WTC11 (cell line): ENCODE data around the gene UMODL1. TPM values are rescaled to one million over a fixed set of nuclear protein-coding genes. Genes with fewer than 3 reads are reported as not detected.
A peak's percentile ranks its signal among the peaks of the same experiment; 100 is the strongest.

Experiments
- ATAC-seq: fragments of 200-7000 bp; cut with Tn5 transposase; 2 replicates; pipeline ENCODE4 v1.10.0; 2021; ENCODE audit warnings: mild to moderate bottlenecking, moderate library complexity
- CTCF ChIA-PET: fragments of 300-600 bp; sonication (Branson Sonifier 250); formaldehyde crosslinking; loops from one replicate; lab custom pipeline; 2021; ENCODE audit warnings: antibody characterized with exemption; lab: Charles Lee
- POLR2A ChIA-PET: fragments of 350-600 bp; sonication (Branson Sonifier 250); formaldehyde crosslinking; loops from one replicate; lab custom pipeline; 2021; ENCODE audit warnings: antibody characterized with exemption; lab: Charles Lee
- DNase-seq: peaks from one replicate; pipeline ENCODE4 v3.0.0; 2021; ENCODE audit warnings: low spot score
- H3K27ac Mint-ChIP-seq: 2 replicates; pipeline ENCODE4 v1.8.0; 2021; ENCODE audit warnings: mixed read lengths
- H3K27me3 Mint-ChIP-seq: 2 replicates; pipeline ENCODE4 v1.8.0; 2021; ENCODE audit warnings: low read depth, mild to moderate bottlenecking, moderate library complexity, mixed read lengths
- H3K36me3 Mint-ChIP-seq: 2 replicates; pipeline ENCODE4 v1.8.0; 2021; ENCODE audit warnings: mixed read lengths
- H3K4me1 Mint-ChIP-seq: 2 replicates; pipeline ENCODE4 v1.8.0; 2022; ENCODE audit warnings: mixed read lengths
- H3K4me3 Mint-ChIP-seq: 2 replicates; pipeline ENCODE4 v1.8.0; 2021; ENCODE audit warnings: mild to moderate bottlenecking, moderate library complexity, mixed read lengths
- H3K9me3 Mint-ChIP-seq: 2 replicates; pipeline ENCODE4 v1.8.0; 2021; ENCODE audit warnings: mixed read lengths
- ATF2 ChIP-seq: sonication (generic); formaldehyde crosslinking; IDR thresholded peaks from 2 replicates; pipeline ENCODE4 v1.8.1; 2022; ENCODE audit warnings: low read depth, missing genetic modification reagents, borderline replicate concordance
- CREM ChIP-seq: sonication (generic); formaldehyde crosslinking; IDR thresholded peaks from 2 replicates; pipeline ENCODE4 v1.8.1; 2022; ENCODE audit warnings: mild to moderate bottlenecking, missing genetic modification reagents, moderate library complexity
- GABPB1 ChIP-seq: sonication (generic); formaldehyde crosslinking; IDR thresholded peaks from 2 replicates; pipeline ENCODE4 v1.8.1; 2023; ENCODE audit warnings: mild to moderate bottlenecking, missing genetic modification reagents
- GRHL2 ChIP-seq: fragments of 250-450 bp; sonication (Bioruptor Pico); IDR thresholded peaks from 2 replicates; pipeline ENCODE4 v1.8.0; 2022; ENCODE audit warnings: mild to moderate bottlenecking, moderate library complexity; ENCODE audit not compliant: insufficient replicate concordance, severe bottlenecking
- GTF2I ChIP-seq: fragments of 250-450 bp; sonication (Bioruptor Pico); conservative IDR thresholded peaks from 2 replicates; pipeline ENCODE4 v1.4.0; 2021; ENCODE audit warnings: mild to moderate bottlenecking
- IRF2 ChIP-seq: sonication (generic); formaldehyde crosslinking; IDR thresholded peaks from 2 replicates; pipeline ENCODE4 v1.8.0; 2022; ENCODE audit warnings: low read depth, missing genetic modification reagents, borderline replicate concordance
- JAZF1 ChIP-seq: fragments of 250-450 bp; sonication (Bioruptor Pico); IDR thresholded peaks from 2 replicates; pipeline ENCODE4 v1.9.0; 2021; ENCODE audit warnings: moderate library complexity, mild to moderate bottlenecking, inconsistent platforms
- MYBL2 ChIP-seq: sonication (generic); formaldehyde crosslinking; IDR thresholded peaks from 2 replicates; pipeline ENCODE4 v1.8.1; 2023; ENCODE audit warnings: mild to moderate bottlenecking, moderate library complexity, missing genetic modification reagents
- OVOL2 ChIP-seq: fragments of 250-450 bp; sonication (Bioruptor Pico); IDR thresholded peaks from 2 replicates; pipeline ENCODE4 v1.9.0; 2021; ENCODE audit warnings: mild to moderate bottlenecking, borderline replicate concordance
- PREB ChIP-seq: sonication (generic); formaldehyde crosslinking; IDR thresholded peaks from 2 replicates; pipeline ENCODE4 v1.8.1; 2022; ENCODE audit warnings: mild to moderate bottlenecking, missing genetic modification reagents, moderate library complexity, borderline replicate concordance
- TCF7 ChIP-seq: sonication (generic); formaldehyde crosslinking; IDR thresholded peaks from 2 replicates; pipeline ENCODE4 v1.8.0; 2022; ENCODE audit warnings: mild to moderate bottlenecking, low read depth, missing genetic modification reagents, moderate library complexity
- ZNF263 ChIP-seq: sonication (generic); formaldehyde crosslinking; IDR thresholded peaks from 2 replicates; pipeline ENCODE4 v1.8.1; 2022; ENCODE audit warnings: low read depth, mild to moderate bottlenecking, moderate library complexity, missing genetic modification reagents
- ZNF423 ChIP-seq: fragments of 250-450 bp; sonication (Bioruptor Pico); IDR thresholded peaks from 2 replicates; pipeline ENCODE4 v2.1.2; 2022; ENCODE audit warnings: mild to moderate bottlenecking, moderate library complexity
- total RNA-seq: library from RNA; stranded (reverse); gene quantifications from 3 replicates; pipeline ENCODE4 v1.2.3, GENCODE V29; 2021
- TF ChIP-seq, protein P1 (sequence below): sonication (generic); formaldehyde crosslinking; IDR thresholded peaks from 2 replicates; pipeline ENCODE4 v1.8.1; 2022; ENCODE audit warnings: missing genetic modification reagents, borderline replicate concordance
- TF ChIP-seq, protein P2 (sequence below): sonication (generic); formaldehyde crosslinking; IDR thresholded peaks from 2 replicates; pipeline ENCODE4 v1.8.1; 2022; ENCODE audit warnings: mild to moderate bottlenecking, moderate library complexity, missing genetic modification reagents

Gene UMODL1
- total RNA-seq, 1 experiment from 2014 or later, result not detected

DNA sequence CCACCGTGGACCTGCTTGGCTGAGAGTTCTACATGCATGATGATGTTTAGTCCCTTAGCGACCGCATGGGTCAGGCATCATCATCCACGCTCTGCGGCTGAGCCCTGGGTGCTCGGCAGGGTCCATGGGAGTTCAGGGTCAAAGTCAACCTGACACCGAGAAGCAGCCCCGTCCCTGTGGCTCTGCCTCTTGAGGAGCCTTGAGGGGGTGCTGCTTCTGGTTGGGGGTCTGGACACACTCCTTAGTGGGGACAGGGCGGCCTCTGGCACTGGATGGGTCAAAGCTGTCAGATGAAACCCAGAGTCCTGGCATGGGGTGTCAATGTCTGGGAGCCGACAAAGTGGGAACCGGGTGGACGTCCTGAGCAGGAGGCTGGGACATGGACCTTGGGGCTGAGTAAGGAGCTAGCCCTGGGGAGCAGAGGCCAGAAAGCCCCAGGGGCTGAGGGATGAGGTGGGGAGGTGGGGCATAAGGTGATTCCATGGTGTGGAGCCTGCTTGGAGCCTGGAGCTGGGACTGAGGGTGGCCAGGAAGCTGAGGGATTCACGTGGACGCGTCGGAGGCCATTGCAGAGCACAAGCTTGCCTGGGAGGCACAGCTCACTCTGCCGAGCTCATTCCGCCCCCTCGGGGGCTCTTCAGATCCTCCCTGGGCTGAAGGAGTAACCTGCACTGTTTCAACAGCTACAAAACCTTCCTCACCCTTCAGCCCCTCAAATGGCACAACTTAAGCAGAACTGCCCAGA is 53.9 kb downstream of the UMODL1 start:
- Mint-ChIP-seq H3K4me1 (peaks cover 13% of the 10 kb centered on the region), H3K4me3 (no peak overlapping the region), H3K9me3 (no peaks in the 10 kb centered on the region), H3K27me3 (no peaks in the 10 kb centered on the region), H3K27ac (no peak overlapping the region)
- DNase-seq, result no peak
- CTCF ChIA-PET, result interaction anchor here (0.6 to 5.6 kb wide), 12 partner anchors 8 to 512 kb away, joined by 3 to 40 read pairs (median 4); no protein-coding TSS in a partner anchor
- ATAC-seq, result no peak
- TF ChIP-seq OVOL2 (CRISPR knock-in tag) (no peak), JAZF1 (CRISPR knock-in tag) (no peak), ZNF423 (CRISPR knock-in tag) (no peak), GRHL2 (CRISPR knock-in tag) (no peak), IRF2 (no peak), MYBL2 (CRISPR knock-in tag) (no peak), ZNF263 (no peak), PREB (CRISPR knock-in tag) (no peak)
- TF ChIP-seq, protein P1, sequence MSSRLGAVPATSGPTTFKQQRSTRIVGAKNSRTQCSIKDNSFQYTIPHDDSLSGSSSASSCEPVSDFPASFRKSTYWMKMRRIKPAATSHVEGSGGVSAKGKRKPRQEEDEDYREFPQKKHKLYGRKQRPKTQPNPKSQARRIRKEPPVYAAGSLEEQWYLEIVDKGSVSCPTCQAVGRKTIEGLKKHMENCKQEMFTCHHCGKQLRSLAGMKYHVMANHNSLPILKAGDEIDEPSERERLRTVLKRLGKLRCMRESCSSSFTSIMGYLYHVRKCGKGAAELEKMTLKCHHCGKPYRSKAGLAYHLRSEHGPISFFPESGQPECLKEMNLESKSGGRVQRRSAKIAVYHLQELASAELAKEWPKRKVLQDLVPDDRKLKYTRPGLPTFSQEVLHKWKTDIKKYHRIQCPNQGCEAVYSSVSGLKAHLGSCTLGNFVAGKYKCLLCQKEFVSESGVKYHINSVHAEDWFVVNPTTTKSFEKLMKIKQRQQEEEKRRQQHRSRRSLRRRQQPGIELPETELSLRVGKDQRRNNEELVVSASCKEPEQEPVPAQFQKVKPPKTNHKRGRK (CRISPR knock-in tag), result no peak
- TF ChIP-seq, all 79 proteins: peak for 0
- POLR2A ChIA-PET, result no interaction called here
- no peaks in the 10 kb centered on the region for H3K36me3 Mint-ChIP-seq

DNA sequence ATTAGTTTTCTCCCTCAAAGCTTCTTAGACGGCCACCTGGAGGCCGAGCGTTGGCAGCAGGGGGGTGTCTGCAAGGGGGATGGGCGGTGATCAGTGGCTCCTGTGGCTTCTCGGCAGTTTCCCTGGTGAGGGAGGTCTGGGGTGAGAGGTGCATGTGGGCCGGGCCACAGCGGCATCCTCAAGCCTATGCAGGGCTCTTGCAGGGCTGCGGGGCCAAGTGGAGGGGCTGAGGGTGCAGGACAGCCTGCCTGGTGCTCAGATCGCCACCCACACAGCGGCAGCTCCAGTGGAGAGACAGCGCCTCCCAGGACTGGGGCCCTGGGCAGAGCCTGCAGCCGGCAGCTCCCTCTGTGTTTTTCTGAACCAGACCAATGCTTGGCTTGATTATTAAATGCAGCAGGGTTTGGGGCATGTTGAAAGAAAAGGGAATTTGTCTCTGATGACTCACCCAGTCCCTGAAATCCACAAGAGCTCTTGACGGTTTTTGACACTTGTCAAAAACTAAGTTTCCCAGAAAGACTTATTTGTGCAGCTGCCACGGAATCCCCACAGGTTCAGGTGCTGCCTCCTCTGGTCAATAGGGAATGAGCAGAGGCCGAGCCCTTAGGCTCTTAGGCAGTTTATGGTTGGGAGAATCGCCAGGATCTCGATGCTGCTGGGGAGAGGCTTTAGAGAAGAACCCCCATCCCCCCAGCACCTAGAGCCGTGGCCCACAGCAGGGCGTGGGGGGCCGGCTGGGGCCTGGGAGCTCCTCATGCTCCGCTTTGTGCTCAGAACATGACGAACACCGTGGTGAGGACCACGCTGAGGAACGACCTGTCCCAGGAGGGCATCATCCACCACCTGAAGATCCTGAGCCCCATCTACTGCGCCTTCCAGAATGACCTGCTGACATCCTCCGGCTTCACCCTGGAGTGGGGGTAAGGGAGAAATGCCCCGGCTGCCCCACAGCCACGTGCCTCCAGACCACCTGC is 54.7 kb downstream of the UMODL1 start:
- POLR2A ChIA-PET, result no interaction called here
- no peaks in the 10 kb centered on the region for H3K9me3 Mint-ChIP-seq
- H3K27ac Mint-ChIP-seq, result no peak overlapping the region
- DNase-seq (peak; percentile 29), ATAC-seq (peak; percentile 60; the same call in 1 of the 2 replicates)
- 0 out of 2 replicates have a peak, but pooled peaks have one; percentile 3 for TF ChIP-seq ZNF423 (CRISPR knock-in tag)
- TF ChIP-seq GABPB1, result no peak
- no peak for TF ChIP-seq CREM (CRISPR knock-in tag)
- TF ChIP-seq ATF2 (CRISPR knock-in tag), result no peak
- no peak for TF ChIP-seq TCF7 (CRISPR knock-in tag)
- TF ChIP-seq MYBL2 (CRISPR knock-in tag), result no peak
- no peak for TF ChIP-seq PREB (CRISPR knock-in tag)
- TF ChIP-seq, protein P2, sequence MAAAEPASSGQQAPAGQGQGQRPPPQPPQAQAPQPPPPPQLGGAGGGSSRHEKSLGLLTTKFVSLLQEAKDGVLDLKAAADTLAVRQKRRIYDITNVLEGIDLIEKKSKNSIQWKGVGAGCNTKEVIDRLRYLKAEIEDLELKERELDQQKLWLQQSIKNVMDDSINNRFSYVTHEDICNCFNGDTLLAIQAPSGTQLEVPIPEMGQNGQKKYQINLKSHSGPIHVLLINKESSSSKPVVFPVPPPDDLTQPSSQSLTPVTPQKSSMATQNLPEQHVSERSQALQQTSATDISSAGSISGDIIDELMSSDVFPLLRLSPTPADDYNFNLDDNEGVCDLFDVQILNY (CRISPR knock-in tag), result no peak
- no peak for TF ChIP-seq GTF2I (CRISPR knock-in tag)
- H3K4me1 Mint-ChIP-seq, result peaks cover 5% of the 10 kb centered on the region
- CTCF ChIA-PET, result interaction anchor here (0.6 to 5.6 kb wide), 13 partner anchors 9 to 513 kb away, joined by 3 to 40 read pairs (median 3); no protein-coding TSS in a partner anchor
- H3K36me3 Mint-ChIP-seq, result no peaks in the 10 kb centered on the region
- H3K27me3 Mint-ChIP-seq, result no peaks in the 10 kb centered on the region
- no peak overlapping the region for H3K4me3 Mint-ChIP-seq
